PFSK-1 (cell line): ENCODE measurements around the gene PRKAR1B.

Experiments
- POLR2AphosphoS5 ChIP-seq: IDR thresholded peaks from 2 replicates; pipeline ENCODE4 v1.6.1; 2012; ENCODE audit warnings: low read depth, mild to moderate bottlenecking, control low read depth, low read length, moderate library complexity
- REST ChIP-seq, 2 experiments: IDR thresholded peaks; 2 replicates each; pipeline versions ENCODE4 v1.6.1 to v1.8.0; 2011 to 2012; ENCODE audit warnings: low read depth in 2 of 2, low read length in 2 of 2, control low read depth in 1 of 2, inconsistent platforms in 1 of 2, mild to moderate bottlenecking in 1 of 2, moderate library complexity in 1 of 2; ENCODE audit not compliant: insufficient read depth in 1 of 2
- SIN3A ChIP-seq: IDR thresholded peaks from 2 replicates; pipeline ENCODE4 v1.6.1; 2012; ENCODE audit warnings: mild to moderate bottlenecking, low read length, moderate library complexity, borderline replicate concordance; ENCODE audit not compliant: insufficient read depth
- TAF1 ChIP-seq: IDR thresholded peaks from 2 replicates; pipeline ENCODE4 v1.6.1; 2012; ENCODE audit warnings: low read length, control low read depth, borderline replicate concordance; ENCODE audit not compliant: insufficient read depth

GRCh38 chr7:570801-571070 is 156.3 kb downstream of the PRKAR1B start:
- TF ChIP-seq POLR2AphosphoS5 (no peak), REST (IDR thresholded peaks at IDR 0.05; ENCODE audit: insufficient read depth in 1 of 2, low read depth in 2 of 2, low read length in 2 of 2) (no peak), TAF1 (no peak), SIN3A (no peak)
